Posterior vena cava (tissue), 2 donors: ENCODE data around the gene PTGIR. TPM values are rescaled to one million over a fixed set of nuclear protein-coding genes. Genes with fewer than 3 reads are reported as not detected.
"Not testable (repeated sequence)": the region's sequence is repeated elsewhere in the genome, so short reads cannot be mapped to it uniquely, and the experiment has no call there.

Experiments used
- DNase-seq: peaks from one replicate; pipeline ENCODE4 v3.0.0-alpha.2; 2020; ENCODE audit warnings: low spot score
- intact Hi-C, 2 donors: fragments of 100-400 bp; cut with DNase I; formaldehyde crosslinking; loops; one replicate each; pipeline versions ENCODE4 v1.14.1 to v1.14.2; 2022 to 2023
- total RNA-seq, 2 donors: library from RNA; stranded (reverse); fragmentation: NEBNext Ultra II Directional; extraction: Animal tissue kit (Norgen Biotek cat#: 25700); gene quantifications; one replicate each; pipeline ENCODE4 v1.2.1, GENCODE V29; 2021
- donor health status: DM: yes; HTN: yes; CAD: no.
- donor health status: DM: yes; HTN: yes; CAD: no.

The PTGIR gene
- total RNA-seq, 2 donors from 2014 or later = 17.3 to 29.8 TPM

GRCh38 chr19:46644720-46645119 lies 19.8 kb upstream of the PTGIR start:
- intact Hi-C loops = no loop called here
- no peak for DNase-seq

- no peak for DNase-seq
- intact Hi-C loops = no loop called here
Measured at GRCh38 chr19:46640656-46641055, 15.8 kb upstream of the PTGIR start.

DNA sequence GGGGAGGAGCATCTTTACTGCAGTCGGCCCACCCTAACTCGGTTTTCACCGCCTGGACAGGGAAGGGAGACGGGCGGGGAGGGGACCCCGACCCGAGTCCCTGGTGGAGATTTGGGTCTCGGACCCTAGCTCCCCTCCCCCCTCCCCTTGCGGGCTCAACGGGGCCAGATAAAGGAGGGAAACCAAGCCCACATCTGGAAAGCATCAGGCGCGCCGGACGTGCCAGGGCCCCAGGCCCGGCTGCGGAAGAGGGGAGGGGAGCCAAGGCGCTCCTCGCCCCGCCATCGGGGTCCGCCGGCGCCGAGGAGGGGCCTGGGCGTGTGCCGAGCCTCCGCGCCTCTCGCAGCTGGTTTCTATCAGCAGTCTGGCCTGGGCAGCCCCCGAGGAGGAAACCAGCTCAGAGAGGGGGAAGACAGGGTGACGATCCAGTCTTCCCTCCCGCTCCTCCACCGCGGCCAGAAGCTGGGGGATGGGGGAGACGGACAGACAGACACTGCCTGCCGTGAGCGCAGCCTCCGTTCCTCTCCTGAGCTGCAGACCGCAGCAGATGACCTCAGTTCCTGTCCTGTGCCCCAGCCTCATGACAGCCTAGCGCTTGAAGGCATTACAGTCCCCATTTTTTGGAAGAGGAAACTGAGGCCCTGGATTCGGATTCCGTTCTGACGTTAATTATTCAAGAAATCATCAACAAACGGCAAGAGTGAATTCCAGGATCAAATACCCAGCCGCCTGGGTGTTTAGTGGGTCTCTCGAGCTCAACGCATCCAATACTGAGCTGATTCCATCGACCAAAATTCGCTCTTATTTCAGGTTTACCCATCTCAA lies 14.7 kb upstream of the PTGIR start:
- peak; percentile 88 for DNase-seq
- intact Hi-C loops = no loop called here

GRCh38 chr19:46637224-46637623 lies 12.3 kb upstream of the PTGIR start:
- intact Hi-C loops = no loop called here
- DNase-seq = no peak

- DNase-seq = no peak
- intact Hi-C loops = no loop called here
Measured at GRCh38 chr19:46635920-46636761, 11.3 kb upstream of the PTGIR start, which contains the start of gene GNG8. GNG8 (minus strand) TSS chr19:46636202; CDS start chr19:46634682, 1,520 bp downstream.

DNA sequence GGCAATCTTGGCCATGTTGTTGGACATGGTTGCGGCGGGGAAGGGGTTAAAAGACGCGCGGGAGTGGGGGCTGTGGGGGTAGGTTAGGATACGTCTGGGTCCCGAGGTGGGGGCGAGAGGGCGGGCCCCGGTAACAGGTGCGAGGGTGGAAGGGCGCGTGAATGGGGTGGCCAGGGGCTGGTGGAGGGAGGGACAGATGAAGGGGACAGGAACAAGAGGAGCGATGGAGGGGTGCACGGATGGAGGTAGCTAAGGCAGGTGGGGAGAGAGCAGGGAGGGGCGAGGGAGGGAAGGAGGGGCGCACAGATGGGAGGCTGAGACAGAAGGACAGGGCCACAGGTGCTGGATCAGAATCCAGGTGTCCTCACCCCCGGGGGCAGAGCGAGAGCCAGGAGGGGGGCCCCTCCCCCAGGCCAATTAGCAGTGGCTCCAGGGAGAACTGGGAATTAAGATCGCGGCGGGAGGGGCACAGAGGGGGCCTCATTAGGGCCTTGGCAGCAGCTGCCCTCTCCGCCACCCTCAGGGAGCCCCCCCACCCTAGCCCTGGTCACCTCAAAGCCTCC lies 9.8 kb upstream of the PTGIR start:
- intact Hi-C loops = no loop called here
- DNase-seq = no peak

GRCh38 chr19:46634045-46634655 lies 9.3 kb upstream of the PTGIR start:
- intact Hi-C loops = no loop called here
- peak; percentile 96 for DNase-seq

- DNase-seq = no peak
- intact Hi-C loops = no loop called here
Measured at GRCh38 chr19:46633130-46633529, 8.2 kb upstream of the PTGIR start.

- no peak for DNase-seq
- intact Hi-C loops = no loop called here
Measured at GRCh38 chr19:46631481-46631880, 6.6 kb upstream of the PTGIR start.

GRCh38 chr19:46630586-46631205 lies 5.8 kb upstream of the PTGIR start:
- intact Hi-C loops = no loop called here
- DNase-seq = no peak

DNA sequence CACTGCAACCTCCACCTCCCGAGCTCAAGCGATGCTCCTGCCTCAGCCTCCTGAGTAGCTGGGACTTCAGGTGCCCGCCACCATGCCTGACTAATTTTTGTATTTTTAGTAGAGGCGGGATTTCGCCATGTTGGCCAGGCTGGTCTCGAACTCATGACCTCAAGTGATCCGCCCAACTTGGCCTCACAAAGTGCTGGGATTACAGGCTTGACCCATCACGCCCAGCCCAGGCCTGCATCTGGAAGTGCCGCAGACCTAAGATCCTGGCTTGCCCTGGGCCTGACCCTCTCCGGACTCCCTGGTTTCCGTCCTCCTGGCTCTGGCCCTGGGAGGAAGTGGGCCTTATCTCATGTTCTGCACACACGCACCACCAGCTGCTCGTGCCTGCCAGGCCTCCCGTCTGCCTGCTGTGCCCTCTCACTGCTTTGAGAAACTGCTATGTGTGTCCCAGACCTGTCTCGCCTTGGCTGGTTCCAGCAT lies 4.7 kb upstream of the PTGIR start:
- DNase-seq = no peak
- intact Hi-C loops = no loop called here

GRCh38 chr19:46628970-46629369 lies 4.1 kb upstream of the PTGIR start:
- intact Hi-C loops = not testable (repeated sequence)

DNA sequence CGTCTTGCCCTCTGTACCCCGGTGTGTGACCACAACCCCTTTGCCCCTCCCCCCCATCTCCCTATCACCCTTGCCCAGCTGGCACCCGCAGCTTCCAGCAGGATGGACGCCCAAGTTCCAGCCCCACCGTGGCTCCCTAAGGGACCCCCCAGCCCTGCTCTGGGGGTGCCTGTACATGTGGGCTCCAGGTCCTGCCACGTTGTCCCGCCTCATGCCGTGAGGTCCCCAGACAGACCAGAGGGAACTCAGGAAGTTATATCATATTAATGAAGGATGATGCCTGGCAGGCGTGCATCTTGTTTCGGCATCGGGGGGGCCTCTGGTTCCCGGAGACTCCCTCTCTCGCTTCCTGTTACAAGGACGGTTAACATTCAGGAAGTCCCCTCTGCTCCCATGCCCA lies 1.6 kb upstream of the PTGIR start:
- no peak for DNase-seq
- intact Hi-C loops = no loop called here

More at GRCh38 chr19:46628970-46629369, 4.1 kb upstream of the PTGIR start:
- DNase-seq = not testable (repeated sequence)

DNA sequence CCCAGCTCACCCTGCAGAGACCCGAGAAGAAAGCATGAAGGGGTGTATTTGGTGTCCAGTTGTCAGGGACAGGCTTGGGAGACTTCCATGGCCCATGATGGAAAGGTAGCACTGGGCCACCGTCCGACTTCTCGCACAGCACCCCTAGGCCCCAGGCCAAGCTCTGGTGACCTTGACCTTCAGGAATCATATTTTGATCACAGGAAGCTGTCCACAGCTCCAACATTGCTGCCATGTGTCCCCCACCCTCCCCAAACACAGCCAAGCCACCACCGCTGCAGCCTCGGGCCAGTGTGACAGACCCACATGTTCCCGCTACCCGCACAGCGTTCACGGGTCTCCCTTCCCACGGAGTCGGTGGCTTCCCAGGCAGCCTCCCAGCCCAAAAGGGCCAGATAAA lies 842 bp upstream of the PTGIR start:
- DNase-seq = no peak
- intact Hi-C loops = no loop called here

DNA sequence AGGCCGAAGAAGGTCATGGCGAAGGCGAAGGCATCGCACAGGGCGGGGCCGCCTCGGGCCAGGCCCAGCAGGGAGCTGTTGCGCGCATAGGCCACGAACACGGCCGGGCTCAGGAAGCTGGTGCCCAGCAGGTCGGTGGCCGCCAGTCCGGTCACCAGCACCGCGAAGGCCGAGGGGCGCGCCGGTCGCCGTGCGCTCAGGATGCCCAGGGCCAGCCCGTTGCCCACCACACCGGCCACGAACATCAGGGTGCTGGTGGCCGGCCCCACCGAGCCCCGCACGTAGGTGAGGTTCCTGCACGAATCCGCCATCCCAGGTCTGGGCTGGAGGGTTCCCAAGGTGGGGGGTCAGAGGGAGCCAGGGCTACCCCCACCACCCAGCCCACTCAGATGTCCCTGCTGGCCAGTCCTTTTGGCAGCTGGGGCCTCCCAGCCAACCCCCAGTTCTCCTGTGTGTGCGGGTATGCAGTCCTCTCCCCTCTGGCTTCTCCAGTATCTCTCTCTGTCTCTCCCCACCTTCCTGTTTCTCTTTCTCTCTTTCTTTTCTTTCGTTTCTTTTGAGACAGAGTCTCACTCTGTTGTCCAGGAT lies 880 bp downstream of the PTGIR start:
- no peak for DNase-seq
- intact Hi-C loops = no loop called here

- DNase-seq = no peak
- intact Hi-C loops = no loop called here
Measured at GRCh38 chr19:46622118-46622446, 2.8 kb downstream of the PTGIR start.

GRCh38 chr19:46621191-46622117 lies 3.4 kb downstream of the PTGIR start:
- intact Hi-C loops = no loop called here
- DNase-seq = no peak

DNA sequence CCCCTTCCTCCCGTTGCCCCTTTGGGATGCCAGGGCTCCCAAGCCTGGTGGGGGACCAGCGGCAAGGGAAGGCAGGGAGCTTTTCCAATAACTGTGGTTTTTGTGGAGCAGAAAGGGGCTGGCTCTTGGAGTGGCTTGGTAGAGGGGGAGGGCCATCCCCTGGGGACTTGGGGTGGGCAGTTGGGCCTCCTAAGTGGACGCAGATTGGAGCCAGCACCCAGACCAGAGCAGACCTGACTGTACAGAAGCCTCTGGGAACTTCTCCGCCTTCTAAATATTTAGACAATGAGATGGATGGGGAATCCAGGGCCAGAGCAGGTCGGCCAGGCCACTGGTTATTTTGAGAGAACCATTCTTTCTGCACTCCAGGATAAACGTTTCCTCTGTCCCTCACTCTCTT lies 4.2 kb downstream of the PTGIR start:
- intact Hi-C loops = no loop called here
- no peak for DNase-seq
